Vagina (tissue), 2 donors: ENCODE measurements around the gene GM2A. TPM values are rescaled to one million over a fixed set of nuclear protein-coding genes. Genes with fewer than 3 reads are reported as not detected.
A peak's percentile ranks its signal among the peaks of the same experiment; 100 is the strongest.
"Not testable (repeated sequence)": the region's sequence is repeated elsewhere in the genome, so short reads cannot be mapped to it uniquely, and the experiment has no call there.

Experiments
- DNase-seq, 2 donors: peaks; one replicate each; pipeline ENCODE4 v3.0.0-alpha.2; 2017; ENCODE audit errors: extremely low spot score in 2 of 2
- H3K27ac ChIP-seq: fragments of 200-600 bp; sonication (generic); one replicate; pipeline ENCODE4 v1.5.1; 2019
- H3K27me3 ChIP-seq: fragments of 200-600 bp; sonication (generic); one replicate; pipeline ENCODE4 v1.5.1; 2019
- H3K36me3 ChIP-seq, 2 donors: fragments of 200-600 bp; sonication (generic); one replicate each; pipeline ENCODE4 v1.5.1; 2017 to 2019
- H3K4me1 ChIP-seq: fragments of 200-600 bp; sonication (generic); one replicate; pipeline ENCODE4 v1.5.1; 2019
- H3K4me3 ChIP-seq, 2 donors: fragments of 200-600 bp; sonication (generic); 1 replicate in 1 of 2; 2 replicates in 1 of 2; pipeline ENCODE4 v1.5.1; 2016 to 2019
- H3K9me3 ChIP-seq: fragments of 200-600 bp; sonication (generic); one replicate; pipeline ENCODE4 v1.5.1; 2019
- CTCF ChIP-seq, 3 experiments: fragments of 450-650 bp in 2 of 3; fragments of 200-600 bp in 1 of 3; sonication (generic) in 1 of 3; IDR thresholded peaks; one replicate each; pipeline ENCODE4 v1.5.1; 2017 to 2019; ENCODE audit warnings: antibody characterized with exemption in 3 of 3, mild to moderate bottlenecking in 2 of 3, moderate library complexity in 2 of 3
- POLR2A ChIP-seq, 2 donors: fragments of 450-650 bp; IDR thresholded peaks; one replicate each; pipeline ENCODE4 v1.6.1; 2017; ENCODE audit warnings: antibody characterized with exemption in 2 of 2, mild to moderate bottlenecking in 2 of 2, moderate library complexity in 2 of 2
- POLR2AphosphoS5 ChIP-seq, 2 donors: sonication (generic); formaldehyde crosslinking; IDR thresholded peaks; one replicate each; pipeline ENCODE4 v1.9.0; 2017; ENCODE audit warnings: antibody characterized with exemption in 2 of 2, mild to moderate bottlenecking in 2 of 2, low read depth in 1 of 2; ENCODE audit not compliant: insufficient read depth in 1 of 2
- intact Hi-C: fragments of 100-400 bp; cut with DNase I; formaldehyde crosslinking; loops from one replicate; pipeline ENCODE4 v1.15.1; 2023
- total RNA-seq: library from RNA; depleted of rRNA; stranded (reverse); fragments of >200 nt; gene quantifications from one replicate; pipeline ENCODE4 v1.2.3, GENCODE V29; 2016

The GM2A gene
- total RNA-seq, 1 donor from 2014 or later: 71.7 TPM

GRCh38 chr5:151251001-151251551 is 1.9 kb upstream of the GM2A start:
- H3K9me3 ChIP-seq: no peaks in the 10 kb centered on the region
- no peaks in the 10 kb centered on the region for H3K36me3 ChIP-seq
- no peak for DNase-seq
- H3K4me1 ChIP-seq: peaks cover 28% of the 10 kb centered on the region
- intact Hi-C loops: no loop called here
- no peak overlapping the region for H3K27ac ChIP-seq
- no peaks in the 10 kb centered on the region for H3K27me3 ChIP-seq
- TF ChIP-seq CTCF (IDR thresholded peaks at IDR 0.05) (no peak), POLR2A (IDR thresholded peaks at IDR 0.05) (no peak)
- no peak overlapping the region for H3K4me3 ChIP-seq

- Histone ChIP-seq H3K36me3 (no peaks in the 10 kb centered on the region), H3K27ac (peak overlapping the region; percentile 72), H3K27me3 (no peaks in the 10 kb centered on the region), H3K4me1 (peaks cover 34% of the 10 kb centered on the region), H3K9me3 (no peaks in the 10 kb centered on the region), H3K4me3 (no peak overlapping the region)
- intact Hi-C loops: no loop called here
- TF ChIP-seq POLR2A (IDR thresholded peaks at IDR 0.05) (no peak), POLR2AphosphoS5 (IDR thresholded peaks at IDR 0.05; ENCODE audit: insufficient read depth in 1 of 2, low read depth in 1 of 2) (no peak), CTCF (IDR thresholded peaks at IDR 0.05) (no peak)
- no peak for DNase-seq
Observed at GRCh38 chr5:151251621-151252020, 1.4 kb upstream of the GM2A start.

GRCh38 chr5:151253605-151253950 is 593 bp downstream of the GM2A start:
- DNase-seq: no peak
- no peak for TF ChIP-seq POLR2A (IDR thresholded peaks at IDR 0.05)
- TF ChIP-seq POLR2AphosphoS5 (IDR thresholded peaks at IDR 0.05; ENCODE audit: insufficient read depth in 1 of 2, low read depth in 1 of 2): no peak
- no peak for TF ChIP-seq CTCF (IDR thresholded peaks at IDR 0.05)
- H3K27me3 ChIP-seq: no peaks in the 10 kb centered on the region
- H3K4me1 ChIP-seq: peaks cover 50% of the 10 kb centered on the region
- H3K4me3 ChIP-seq: peak overlapping the region; percentile 52 to 81
- intact Hi-C loops: no loop called here
- H3K9me3 ChIP-seq: no peaks in the 10 kb centered on the region
- no peaks in the 10 kb centered on the region for H3K36me3 ChIP-seq
- peak overlapping the region; percentile 86 for H3K27ac ChIP-seq

GRCh38 chr5:151254556-151254955 is 1.6 kb downstream of the GM2A start:
- Histone ChIP-seq H3K27ac (no peak overlapping the region), H3K4me1 (peaks cover 60% of the 10 kb centered on the region), H3K36me3 (no peaks in the 10 kb centered on the region), H3K4me3 (peak overlapping the region; percentile 52 to 81), H3K27me3 (no peaks in the 10 kb centered on the region), H3K9me3 (no peaks in the 10 kb centered on the region)
- DNase-seq: no peak
- TF ChIP-seq POLR2AphosphoS5 (IDR thresholded peaks at IDR 0.05; ENCODE audit: insufficient read depth in 1 of 2, low read depth in 1 of 2) (peak in 1 of 2 donors; percentile 59), CTCF (IDR thresholded peaks at IDR 0.05) (no peak)
- intact Hi-C loops: no loop called here

- DNase-seq, intact Hi-C loops: not testable (repeated sequence)
Observed at GRCh38 chr5:151254990-151255389, 2.0 kb downstream of the GM2A start.

More at GRCh38 chr5:151254990-151255389, 2.0 kb downstream of the GM2A start:
- H3K27me3 ChIP-seq, H3K27ac ChIP-seq, H3K9me3 ChIP-seq, H3K36me3 ChIP-seq: not testable (repeated sequence)
- Histone ChIP-seq H3K4me1 (peaks cover 63% of the 10 kb centered on the region), H3K4me3 (peak overlapping the region in 1 of 2 donors; percentile 81)
